Measurements from ENCODE around the gene TCAP. TPM values are rescaled to one million over a fixed set of nuclear protein-coding genes. Genes with fewer than 3 reads are reported as not detected.

Gene TCAP
- total and polyA plus RNA-seq, 2 experiments from 2014 or later: 0.61 to 2.1 TPM

DNA sequence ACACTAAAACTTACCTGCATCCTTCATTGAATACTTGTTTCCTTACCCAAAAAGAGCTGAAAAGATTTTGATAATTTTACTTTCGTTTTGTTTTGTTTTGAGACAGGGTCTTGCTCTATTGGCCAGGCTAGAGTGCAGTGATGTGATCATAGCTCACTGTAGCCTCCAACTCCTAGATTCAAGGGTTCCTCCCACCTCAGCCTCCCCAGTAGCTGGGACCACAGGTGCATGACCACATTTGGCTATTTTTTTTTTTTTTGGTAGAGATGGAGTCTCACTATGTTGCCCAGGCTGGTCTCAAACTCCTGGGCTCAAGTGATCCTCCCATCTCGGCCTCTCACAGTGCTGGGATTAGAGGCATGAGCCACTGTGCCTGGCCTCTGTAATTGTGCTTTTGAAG is 10.0 kb upstream of the TCAP start (continued):
- TF ChIP-seq ZNF462 (CRISPR knock-in tag; IDR thresholded peaks at IDR 0.05) (no peak), NANOG (IDR thresholded peaks at IDR 0.05; ENCODE audit: borderline replicate concordance) (no peak), ETS1 (IDR thresholded peaks at IDR 0.05) (no peak), ZNF331 (CRISPR knock-in tag; IDR thresholded peaks at IDR 0.05; ENCODE audit: low read depth) (no peak)
- TF ChIP-seq, protein P1, sequence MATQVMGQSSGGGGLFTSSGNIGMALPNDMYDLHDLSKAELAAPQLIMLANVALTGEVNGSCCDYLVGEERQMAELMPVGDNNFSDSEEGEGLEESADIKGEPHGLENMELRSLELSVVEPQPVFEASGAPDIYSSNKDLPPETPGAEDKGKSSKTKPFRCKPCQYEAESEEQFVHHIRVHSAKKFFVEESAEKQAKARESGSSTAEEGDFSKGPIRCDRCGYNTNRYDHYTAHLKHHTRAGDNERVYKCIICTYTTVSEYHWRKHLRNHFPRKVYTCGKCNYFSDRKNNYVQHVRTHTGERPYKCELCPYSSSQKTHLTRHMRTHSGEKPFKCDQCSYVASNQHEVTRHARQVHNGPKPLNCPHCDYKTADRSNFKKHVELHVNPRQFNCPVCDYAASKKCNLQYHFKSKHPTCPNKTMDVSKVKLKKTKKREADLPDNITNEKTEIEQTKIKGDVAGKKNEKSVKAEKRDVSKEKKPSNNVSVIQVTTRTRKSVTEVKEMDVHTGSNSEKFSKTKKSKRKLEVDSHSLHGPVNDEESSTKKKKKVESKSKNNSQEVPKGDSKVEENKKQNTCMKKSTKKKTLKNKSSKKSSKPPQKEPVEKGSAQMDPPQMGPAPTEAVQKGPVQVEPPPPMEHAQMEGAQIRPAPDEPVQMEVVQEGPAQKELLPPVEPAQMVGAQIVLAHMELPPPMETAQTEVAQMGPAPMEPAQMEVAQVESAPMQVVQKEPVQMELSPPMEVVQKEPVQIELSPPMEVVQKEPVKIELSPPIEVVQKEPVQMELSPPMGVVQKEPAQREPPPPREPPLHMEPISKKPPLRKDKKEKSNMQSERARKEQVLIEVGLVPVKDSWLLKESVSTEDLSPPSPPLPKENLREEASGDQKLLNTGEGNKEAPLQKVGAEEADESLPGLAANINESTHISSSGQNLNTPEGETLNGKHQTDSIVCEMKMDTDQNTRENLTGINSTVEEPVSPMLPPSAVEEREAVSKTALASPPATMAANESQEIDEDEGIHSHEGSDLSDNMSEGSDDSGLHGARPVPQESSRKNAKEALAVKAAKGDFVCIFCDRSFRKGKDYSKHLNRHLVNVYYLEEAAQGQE (IDR thresholded peaks at IDR 0.05; ENCODE audit: unreplicated experiment): no peak
